ENCODE data around the gene PRPH.
"Not testable (repeated sequence)": the region's sequence is repeated elsewhere in the genome, so short reads cannot be mapped to it uniquely, and the experiment has no call there.

The PRPH gene

DNA sequence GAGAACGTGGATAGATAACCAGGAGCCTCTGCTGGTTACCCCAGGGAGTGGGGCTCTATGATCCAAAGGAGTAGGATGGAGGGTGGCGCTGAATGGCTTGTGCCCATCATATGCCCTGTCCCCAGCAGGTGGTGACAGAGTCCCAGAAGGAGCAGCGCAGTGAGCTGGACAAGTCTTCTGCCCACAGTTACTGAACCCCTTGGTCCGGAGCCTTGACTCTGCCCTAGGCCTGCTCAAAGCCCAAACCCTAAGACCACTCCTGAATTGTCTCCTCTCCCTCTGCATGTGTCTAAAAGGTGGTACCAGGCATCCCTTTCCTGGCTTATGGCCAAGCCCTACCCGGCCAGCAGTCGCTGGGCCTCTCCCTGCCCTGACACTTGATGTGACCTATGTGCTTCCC lies 3.2 kb downstream of the PRPH start:
- peaks cover 43% of the 10 kb centered on the region for H3K27me3 ChIP-seq (replicated peaks; ENCODE audit: control insufficient read depth, insufficient read depth, low read length, poor library complexity, severe bottlenecking)
- H3K4me1 ChIP-seq (ENCODE audit: control insufficient read depth, insufficient read depth, low read length, poor library complexity, severe bottlenecking): peaks cover 20% of the 10 kb centered on the region
- no peaks in the 10 kb centered on the region for H3K9me3 ChIP-seq (ENCODE audit: control insufficient read depth, low read length)
- no peak overlapping the region for H3K4me3 ChIP-seq (ENCODE audit: insufficient read depth, low read depth, low read length, poor library complexity, severe bottlenecking)
- no peaks in the 10 kb centered on the region for H3K36me3 ChIP-seq (ENCODE audit: control insufficient read depth, insufficient read depth, low read length)
- no peak overlapping the region for H3K27ac ChIP-seq (ENCODE audit: insufficient read depth, low read length, poor library complexity, severe bottlenecking)
- no peak for DNase-seq

GRCh38 chr12:49301760-49302159 lies 6.8 kb downstream of the PRPH start:
- no peak for DNase-seq
- Histone ChIP-seq H3K36me3 (ENCODE audit: control insufficient read depth, insufficient read depth, low read length) (no peaks in the 10 kb centered on the region), H3K4me3 (ENCODE audit: insufficient read depth, low read depth, low read length, poor library complexity, severe bottlenecking) (no peak overlapping the region), H3K4me1 (ENCODE audit: control insufficient read depth, insufficient read depth, low read length, poor library complexity, severe bottlenecking) (peaks cover 7% of the 10 kb centered on the region), H3K27ac (ENCODE audit: insufficient read depth, low read length, poor library complexity, severe bottlenecking) (no peak overlapping the region), H3K9me3 (ENCODE audit: control insufficient read depth, low read length) (no peaks in the 10 kb centered on the region), H3K27me3 (replicated peaks; ENCODE audit: control insufficient read depth, insufficient read depth, low read length, poor library complexity, severe bottlenecking) (peaks cover 20% of the 10 kb centered on the region)

DNA sequence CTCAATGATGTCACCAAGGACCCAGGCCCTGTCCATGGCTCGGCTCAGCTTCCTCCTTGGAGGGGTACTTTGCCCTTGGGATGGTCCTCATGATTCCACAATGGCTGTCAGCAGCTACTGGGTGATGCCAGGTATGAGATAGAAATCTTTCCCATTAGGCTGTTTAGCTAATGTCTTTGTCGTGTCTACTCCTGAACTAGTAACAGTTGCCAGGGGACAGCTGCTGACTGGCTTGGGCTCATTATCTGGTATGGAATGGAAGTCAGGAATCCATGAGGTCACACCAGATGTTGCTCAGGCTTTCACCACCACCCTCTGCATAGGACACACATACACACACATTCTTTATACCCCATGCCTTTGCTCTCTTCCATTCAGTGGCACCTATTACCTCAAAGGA lies 9.2 kb downstream of the PRPH start:
- H3K27me3 ChIP-seq (replicated peaks; ENCODE audit: control insufficient read depth, insufficient read depth, low read length, poor library complexity, severe bottlenecking): no peaks in the 10 kb centered on the region
- H3K9me3 ChIP-seq (ENCODE audit: control insufficient read depth, low read length): no peaks in the 10 kb centered on the region
- H3K27ac ChIP-seq (ENCODE audit: insufficient read depth, low read length, poor library complexity, severe bottlenecking): no peak overlapping the region
- H3K4me3 ChIP-seq (ENCODE audit: insufficient read depth, low read depth, low read length, poor library complexity, severe bottlenecking): no peak overlapping the region
- no peaks in the 10 kb centered on the region for H3K36me3 ChIP-seq (ENCODE audit: control insufficient read depth, insufficient read depth, low read length)
- no peak for DNase-seq
- H3K4me1 ChIP-seq (ENCODE audit: control insufficient read depth, insufficient read depth, low read length, poor library complexity, severe bottlenecking): no peaks in the 10 kb centered on the region

- Histone ChIP-seq H3K4me1 (ENCODE audit: control insufficient read depth, insufficient read depth, low read length, poor library complexity, severe bottlenecking) (no peaks in the 10 kb centered on the region), H3K9me3 (ENCODE audit: control insufficient read depth, low read length) (no peaks in the 10 kb centered on the region), H3K36me3 (ENCODE audit: control insufficient read depth, insufficient read depth, low read length) (no peaks in the 10 kb centered on the region), H3K4me3 (ENCODE audit: insufficient read depth, low read depth, low read length, poor library complexity, severe bottlenecking) (no peak overlapping the region), H3K27me3 (replicated peaks; ENCODE audit: control insufficient read depth, insufficient read depth, low read length, poor library complexity, severe bottlenecking) (no peaks in the 10 kb centered on the region), H3K27ac (ENCODE audit: insufficient read depth, low read length, poor library complexity, severe bottlenecking) (no peak overlapping the region)
- DNase-seq: no peak
Measured at GRCh38 chr12:49305762-49306510, 11.0 kb downstream of the PRPH start.

DNA sequence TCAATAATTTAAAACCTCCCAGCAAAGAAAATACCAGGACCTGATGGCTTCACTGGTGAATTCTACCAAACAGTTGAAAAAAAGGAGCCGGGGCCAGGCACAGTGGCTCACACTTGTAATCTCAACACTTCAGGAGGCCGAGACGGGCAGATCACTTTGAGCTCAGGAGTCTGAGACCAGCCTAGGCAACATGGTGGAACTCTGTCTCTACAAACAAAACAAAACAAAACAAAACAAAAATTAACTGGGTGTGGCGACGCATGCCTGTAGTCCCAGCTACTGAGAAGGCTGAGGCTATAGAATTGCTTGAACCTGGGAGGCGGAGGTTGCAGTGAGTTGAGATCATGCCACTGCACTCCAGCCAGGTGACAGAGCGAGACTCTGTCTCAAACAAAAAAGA lies 14.4 kb downstream of the PRPH start:
- no peak for DNase-seq
- H3K9me3 ChIP-seq (ENCODE audit: control insufficient read depth, low read length): no peaks in the 10 kb centered on the region
- H3K27me3 ChIP-seq (replicated peaks; ENCODE audit: control insufficient read depth, insufficient read depth, low read length, poor library complexity, severe bottlenecking): no peaks in the 10 kb centered on the region
- H3K4me3 ChIP-seq (ENCODE audit: insufficient read depth, low read depth, low read length, poor library complexity, severe bottlenecking): no peak overlapping the region
- no peak overlapping the region for H3K27ac ChIP-seq (ENCODE audit: insufficient read depth, low read length, poor library complexity, severe bottlenecking)
- no peaks in the 10 kb centered on the region for H3K4me1 ChIP-seq (ENCODE audit: control insufficient read depth, insufficient read depth, low read length, poor library complexity, severe bottlenecking)
- H3K36me3 ChIP-seq (ENCODE audit: control insufficient read depth, insufficient read depth, low read length): no peaks in the 10 kb centered on the region

- not testable (repeated sequence) for DNase-seq; H3K4me1 ChIP-seq (ENCODE audit: control insufficient read depth, insufficient read depth, low read length, poor library complexity, severe bottlenecking); H3K36me3 ChIP-seq (ENCODE audit: control insufficient read depth, insufficient read depth, low read length); H3K9me3 ChIP-seq (ENCODE audit: control insufficient read depth, low read length); H3K27ac ChIP-seq (ENCODE audit: insufficient read depth, low read length, poor library complexity, severe bottlenecking); H3K27me3 ChIP-seq (replicated peaks; ENCODE audit: control insufficient read depth, insufficient read depth, low read length, poor library complexity, severe bottlenecking); H3K4me3 ChIP-seq (ENCODE audit: insufficient read depth, low read depth, low read length, poor library complexity, severe bottlenecking)
Measured at GRCh38 chr12:49310451-49311000, 15.6 kb downstream of the PRPH start.

DNA sequence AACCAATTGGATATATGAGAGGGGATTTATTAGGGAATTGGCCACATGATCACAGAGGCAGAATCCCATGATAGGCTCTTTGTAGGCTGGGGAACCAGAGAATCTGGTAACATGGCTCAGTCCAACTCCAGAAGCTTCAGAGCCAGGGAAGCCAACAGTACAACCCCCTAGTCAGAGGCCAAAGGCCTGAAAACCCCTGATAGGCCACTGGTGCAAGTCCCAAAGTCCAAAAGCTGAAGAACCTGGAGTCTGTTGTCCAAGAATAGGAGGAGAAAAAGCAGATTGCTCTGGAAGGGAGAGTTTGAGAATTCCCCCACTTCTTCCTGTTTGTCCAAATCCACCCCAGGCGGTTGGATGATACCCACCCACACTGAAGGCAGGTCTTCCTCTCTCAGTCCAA lies 19.9 kb downstream of the PRPH start:
- H3K27me3 ChIP-seq (replicated peaks; ENCODE audit: control insufficient read depth, insufficient read depth, low read length, poor library complexity, severe bottlenecking): no peaks in the 10 kb centered on the region
- no peak overlapping the region for H3K4me3 ChIP-seq (ENCODE audit: insufficient read depth, low read depth, low read length, poor library complexity, severe bottlenecking)
- no peaks in the 10 kb centered on the region for H3K4me1 ChIP-seq (ENCODE audit: control insufficient read depth, insufficient read depth, low read length, poor library complexity, severe bottlenecking)
- no peak overlapping the region for H3K27ac ChIP-seq (ENCODE audit: insufficient read depth, low read length, poor library complexity, severe bottlenecking)
- no peaks in the 10 kb centered on the region for H3K9me3 ChIP-seq (ENCODE audit: control insufficient read depth, low read length)
- DNase-seq: no peak
- no peaks in the 10 kb centered on the region for H3K36me3 ChIP-seq (ENCODE audit: control insufficient read depth, insufficient read depth, low read length)

DNA sequence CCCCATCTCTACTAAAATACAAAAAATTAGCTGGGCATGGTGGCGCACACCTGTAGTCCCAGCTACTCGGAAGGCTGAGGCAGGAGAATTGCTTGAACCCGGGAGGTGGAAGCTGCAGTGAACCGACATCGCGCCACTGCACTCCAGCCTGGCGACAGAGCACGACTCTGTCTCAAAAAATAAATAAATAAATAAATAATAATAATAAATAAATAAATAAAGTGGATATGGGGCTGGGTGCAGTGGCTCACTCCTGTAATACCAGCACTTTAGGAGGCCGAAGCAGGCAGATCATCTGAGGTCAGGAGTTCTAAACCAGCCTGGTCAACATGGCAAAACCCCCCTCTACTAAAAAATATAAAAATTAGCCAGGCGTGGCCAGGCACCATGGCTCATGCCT lies 22.2 kb downstream of the PRPH start:
- not testable (repeated sequence) for H3K4me3 ChIP-seq (ENCODE audit: insufficient read depth, low read depth, low read length, poor library complexity, severe bottlenecking); H3K27me3 ChIP-seq (replicated peaks; ENCODE audit: control insufficient read depth, insufficient read depth, low read length, poor library complexity, severe bottlenecking); H3K4me1 ChIP-seq (ENCODE audit: control insufficient read depth, insufficient read depth, low read length, poor library complexity, severe bottlenecking); H3K36me3 ChIP-seq (ENCODE audit: control insufficient read depth, insufficient read depth, low read length); H3K27ac ChIP-seq (ENCODE audit: insufficient read depth, low read length, poor library complexity, severe bottlenecking); DNase-seq; H3K9me3 ChIP-seq (ENCODE audit: control insufficient read depth, low read length)

DNA sequence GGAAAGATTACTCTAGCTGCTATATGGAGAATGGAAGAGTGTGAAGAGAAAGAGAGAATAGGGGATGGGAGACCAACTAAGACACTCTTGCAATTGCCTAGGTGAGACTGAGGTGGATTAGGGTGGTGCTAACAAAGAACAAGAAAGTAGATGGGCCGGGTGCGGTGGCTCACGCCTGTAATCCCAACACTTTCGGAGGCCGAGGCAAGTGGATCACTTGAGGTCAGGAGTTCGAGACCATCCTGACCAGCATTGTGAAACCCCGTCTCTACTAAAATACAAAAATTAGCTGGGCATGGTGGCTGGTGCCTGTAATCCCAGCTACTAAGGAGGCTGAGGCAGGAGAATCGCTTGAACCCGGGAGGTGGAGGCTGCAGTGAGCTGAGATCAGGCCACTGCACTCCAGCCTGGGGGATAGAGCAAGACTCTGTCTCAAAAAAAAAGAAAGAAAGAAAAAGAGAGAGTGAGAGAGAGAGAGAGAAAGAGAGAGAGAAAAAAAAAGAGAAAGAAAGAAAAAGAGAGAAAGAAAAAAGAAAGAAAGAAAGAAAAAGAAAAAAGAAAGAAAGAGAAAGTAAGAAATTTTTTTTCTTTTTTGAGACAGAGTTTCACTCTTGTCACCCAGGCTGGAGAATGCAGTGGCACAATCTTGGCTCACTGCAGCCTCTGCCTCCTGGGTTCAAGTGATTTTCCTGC lies 25.6 kb downstream of the PRPH start:
- not testable (repeated sequence) for H3K4me1 ChIP-seq (ENCODE audit: control insufficient read depth, insufficient read depth, low read length, poor library complexity, severe bottlenecking); H3K9me3 ChIP-seq (ENCODE audit: control insufficient read depth, low read length); H3K27me3 ChIP-seq (replicated peaks; ENCODE audit: control insufficient read depth, insufficient read depth, low read length, poor library complexity, severe bottlenecking); H3K4me3 ChIP-seq (ENCODE audit: insufficient read depth, low read depth, low read length, poor library complexity, severe bottlenecking); DNase-seq; H3K27ac ChIP-seq (ENCODE audit: insufficient read depth, low read length, poor library complexity, severe bottlenecking); H3K36me3 ChIP-seq (ENCODE audit: control insufficient read depth, insufficient read depth, low read length)

DNA sequence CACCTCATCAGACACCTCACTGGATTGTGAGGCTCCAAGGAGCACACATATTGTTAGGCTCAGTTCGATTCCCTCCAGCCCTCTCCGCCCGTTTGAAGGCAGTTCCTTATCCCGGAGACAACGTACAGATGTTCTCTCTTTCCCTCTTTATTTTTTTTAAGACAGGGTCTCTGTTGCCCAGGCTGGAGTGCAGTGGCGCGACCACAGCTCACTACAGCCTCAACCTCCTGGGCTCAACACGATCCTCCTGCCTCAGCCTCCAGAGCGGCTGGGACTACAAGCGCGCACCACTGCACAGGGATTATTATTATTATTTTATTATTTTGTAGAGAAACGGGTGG lies 27.4 kb downstream of the PRPH start:
- no peak for DNase-seq
- H3K36me3 ChIP-seq (ENCODE audit: control insufficient read depth, insufficient read depth, low read length): no peaks in the 10 kb centered on the region
- peak overlapping the region; percentile 50 for H3K27ac ChIP-seq (ENCODE audit: insufficient read depth, low read length, poor library complexity, severe bottlenecking)
- H3K4me3 ChIP-seq (ENCODE audit: insufficient read depth, low read depth, low read length, poor library complexity, severe bottlenecking): peak overlapping the region; percentile 62
- H3K9me3 ChIP-seq (ENCODE audit: control insufficient read depth, low read length): no peaks in the 10 kb centered on the region
- peaks cover 4% of the 10 kb centered on the region for H3K4me1 ChIP-seq (ENCODE audit: control insufficient read depth, insufficient read depth, low read length, poor library complexity, severe bottlenecking)
- H3K27me3 ChIP-seq (replicated peaks; ENCODE audit: control insufficient read depth, insufficient read depth, low read length, poor library complexity, severe bottlenecking): no peaks in the 10 kb centered on the region
